ENCODE results near the gene FER.
"Not testable (repeated sequence)": the region's sequence is repeated elsewhere in the genome, so short reads cannot be mapped to it uniquely, and the experiment has no call there.

The FER gene

GRCh38 chr5:109145139-109145538 lies 397.4 kb downstream of the FER start:
- no peak for DNase-seq

GRCh38 chr5:109146591-109146990 lies 398.9 kb downstream of the FER start:
- no peak for DNase-seq

- DNase-seq, result no peak
Observed at GRCh38 chr5:109152565-109152964, 404.9 kb downstream of the FER start.

- DNase-seq, result no peak
Observed at GRCh38 chr5:109155625-109156024, 407.9 kb downstream of the FER start.

- DNase-seq, result no peak
Observed at GRCh38 chr5:109156885-109157284, 409.2 kb downstream of the FER start.

- no peak for DNase-seq
Observed at GRCh38 chr5:109160468-109160867, 412.8 kb downstream of the FER start.

- DNase-seq, result no peak
Observed at GRCh38 chr5:109161914-109162683, 414.4 kb downstream of the FER start.

- no peak for DNase-seq
Observed at GRCh38 chr5:109163336-109163735, 415.6 kb downstream of the FER start.

GRCh38 chr5:109164001-109164400 lies 416.3 kb downstream of the FER start:
- no peak for DNase-seq

GRCh38 chr5:109167586-109167985 lies 419.9 kb downstream of the FER start:
- no peak for DNase-seq

GRCh38 chr5:109168151-109168550 lies 420.5 kb downstream of the FER start:
- DNase-seq, result no peak

GRCh38 chr5:109170629-109171350 lies 423.1 kb downstream of the FER start:
- DNase-seq, result no peak

GRCh38 chr5:109171437-109172073 lies 423.9 kb downstream of the FER start:
- not testable (repeated sequence) for DNase-seq

GRCh38 chr5:109173036-109173794 lies 425.5 kb downstream of the FER start:
- no peak for DNase-seq

GRCh38 chr5:109177227-109177626 lies 429.5 kb downstream of the FER start:
- DNase-seq, result no peak

- no peak for DNase-seq
Observed at GRCh38 chr5:109177782-109178181, 430.1 kb downstream of the FER start.

- no peak for DNase-seq
Observed at GRCh38 chr5:109180668-109181067, 433.0 kb downstream of the FER start.

GRCh38 chr5:109186759-109187158 lies 439.1 kb downstream of the FER start:
- DNase-seq, result no peak

- peak in 1 of 2 donors; percentile 8 for DNase-seq
Observed at GRCh38 chr5:109191153-109191558, 443.5 kb downstream of the FER start.

GRCh38 chr5:109192027-109192426 lies 444.3 kb downstream of the FER start:
- no peak for DNase-seq

- no peak for DNase-seq
Observed at GRCh38 chr5:109192555-109193281, 445.0 kb downstream of the FER start.

GRCh38 chr5:109195667-109196066 lies 448.0 kb downstream of the FER start:
- no peak for DNase-seq

All from CD4-positive, alpha-beta T cell treated with Interferon alpha-2 for 1 hour (primary cell).